HG02884 (cell line): ENCODE data around the gene ARHGAP6.
"Not testable (repeated sequence)": the region's sequence is repeated elsewhere in the genome, so short reads cannot be mapped to it uniquely, and the experiment has no call there.

Experiments used
- ATAC-seq: cut with Tn5 transposase; IDR thresholded peaks from one replicate; pipeline ENCODE4 v1.9.1; 2021; ENCODE audit warnings: mild to moderate bottlenecking, moderate library complexity; ENCODE audit not compliant: unreplicated experiment

ARHGAP6 gene

GRCh38 chrX:11365426-11365825 is 300.3 kb downstream of the ARHGAP6 start:
- ATAC-seq = no peak

DNA sequence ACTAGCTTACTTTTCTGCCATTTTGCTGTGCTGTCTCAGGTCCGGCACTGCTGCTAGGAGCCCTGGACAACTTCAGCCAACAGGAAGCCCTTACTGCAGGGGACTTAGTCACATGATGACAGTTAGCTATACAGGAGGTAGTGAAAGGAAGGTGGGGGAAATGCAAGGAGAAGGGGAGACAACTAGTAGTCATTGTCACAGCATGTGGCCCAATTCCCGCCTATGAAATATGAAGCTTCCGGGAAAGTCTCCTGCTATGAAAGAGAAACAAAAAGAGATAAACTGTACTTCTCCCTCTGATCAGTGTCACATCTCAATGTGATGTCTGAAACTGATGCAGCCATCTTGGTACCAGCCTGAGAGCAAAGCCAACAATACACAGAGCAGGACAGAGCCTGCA is 300.9 kb downstream of the ARHGAP6 start:
- no peak for ATAC-seq

GRCh38 chrX:11363825-11364224 is 301.9 kb downstream of the ARHGAP6 start:
- not testable (repeated sequence) for ATAC-seq

- peak; percentile 98 for ATAC-seq
These were observed 302.6 kb downstream of the ARHGAP6 start for GRCh38 chrX:11363069-11363594.

DNA sequence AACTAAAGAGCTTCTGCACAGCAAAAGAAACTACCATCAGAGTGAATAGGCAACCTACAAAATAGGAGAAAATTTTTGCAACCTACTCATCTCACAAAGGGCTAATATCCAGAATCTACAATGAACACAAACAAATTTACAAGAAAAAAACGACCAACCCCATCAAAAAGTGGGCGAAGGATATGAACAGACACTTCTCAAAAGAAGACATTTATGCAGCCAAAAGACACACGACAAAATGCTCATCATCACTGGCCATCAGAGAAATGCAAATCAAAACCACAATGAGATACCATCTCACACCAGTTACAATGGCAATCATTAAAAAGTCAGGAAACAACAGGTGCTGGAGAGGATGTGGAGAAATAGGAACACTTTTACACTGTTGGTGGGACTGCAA is 304.1 kb downstream of the ARHGAP6 start:
- ATAC-seq = not testable (repeated sequence)

DNA sequence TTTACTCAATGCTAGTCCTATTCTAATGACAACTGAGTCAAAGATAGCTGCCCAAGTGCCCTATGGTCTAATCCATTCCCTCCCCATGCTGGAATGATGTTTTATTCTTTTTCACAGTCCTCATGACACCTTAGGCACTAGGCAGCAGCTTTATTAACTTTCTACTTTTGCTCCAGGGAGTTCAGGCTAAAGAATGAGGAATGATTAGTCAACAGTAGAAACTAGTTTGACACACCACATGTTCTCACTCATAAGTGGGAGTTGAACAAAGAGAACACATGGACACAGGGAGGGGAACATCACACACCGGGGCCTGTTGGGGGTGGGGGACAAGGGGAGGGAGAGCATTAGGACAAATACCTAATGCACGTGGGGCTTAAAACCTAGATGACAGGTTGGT is 309.8 kb downstream of the ARHGAP6 start:
- ATAC-seq = not testable (repeated sequence)

- ATAC-seq = no peak
These were observed 310.3 kb downstream of the ARHGAP6 start for GRCh38 chrX:11355259-11355909.

- ATAC-seq = no peak
These were observed 313.4 kb downstream of the ARHGAP6 start for GRCh38 chrX:11352296-11352741.

- peak; percentile 30 for ATAC-seq
These were observed 314.1 kb downstream of the ARHGAP6 start for GRCh38 chrX:11351375-11352295.

DNA sequence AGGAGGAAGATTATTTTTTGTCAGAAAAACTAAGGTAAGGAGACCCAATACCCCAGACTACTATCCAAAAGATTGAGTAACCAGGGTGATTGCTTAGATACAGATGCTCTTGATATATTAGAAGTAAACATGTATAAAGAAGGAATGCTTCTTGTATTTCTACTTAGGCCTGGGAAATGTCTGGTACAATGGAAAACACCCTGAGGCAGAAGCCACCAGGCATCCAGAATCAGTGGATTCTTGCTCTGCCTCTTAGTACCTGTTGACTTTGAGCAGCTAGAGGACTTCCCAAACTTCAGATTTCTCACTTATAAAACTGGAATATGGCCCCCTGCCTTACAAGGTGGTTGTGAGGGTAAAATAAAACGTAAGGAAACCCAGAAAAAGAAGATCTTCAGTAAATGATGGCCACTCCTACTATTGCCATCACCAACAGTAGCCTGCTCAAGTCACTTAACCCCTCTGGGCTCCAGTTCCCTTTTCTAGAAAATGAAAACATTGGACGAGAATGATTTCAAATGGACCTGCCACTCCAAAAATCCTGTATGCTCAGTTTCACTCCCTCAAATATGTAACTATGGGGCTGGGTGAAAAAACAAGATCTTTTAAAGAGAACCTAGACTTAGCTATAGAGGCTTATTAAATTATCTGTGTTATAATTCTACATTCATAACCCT is 315.9 kb downstream of the ARHGAP6 start:
- no peak for ATAC-seq

- no peak for ATAC-seq
These were observed 316.7 kb downstream of the ARHGAP6 start for GRCh38 chrX:11349020-11349419.

DNA sequence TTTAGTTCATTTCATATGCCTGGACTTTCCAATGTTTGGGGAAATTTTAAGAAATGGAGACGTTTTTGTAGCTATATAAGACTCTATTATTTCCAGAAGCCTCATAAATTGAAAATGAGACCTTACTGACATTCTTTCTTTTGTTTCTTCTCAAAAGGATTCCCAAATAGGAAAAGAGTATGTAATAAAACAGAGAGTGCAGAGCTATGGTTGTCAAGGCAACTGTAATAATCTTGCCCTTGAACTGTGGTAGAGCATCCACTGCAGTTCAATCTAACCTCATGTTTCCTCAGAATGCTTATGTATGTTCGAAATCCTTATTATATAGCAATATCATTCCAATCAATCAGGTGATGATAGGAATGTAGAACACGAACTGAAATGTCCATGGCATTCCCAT is 318.4 kb downstream of the ARHGAP6 start:
- ATAC-seq = no peak

DNA sequence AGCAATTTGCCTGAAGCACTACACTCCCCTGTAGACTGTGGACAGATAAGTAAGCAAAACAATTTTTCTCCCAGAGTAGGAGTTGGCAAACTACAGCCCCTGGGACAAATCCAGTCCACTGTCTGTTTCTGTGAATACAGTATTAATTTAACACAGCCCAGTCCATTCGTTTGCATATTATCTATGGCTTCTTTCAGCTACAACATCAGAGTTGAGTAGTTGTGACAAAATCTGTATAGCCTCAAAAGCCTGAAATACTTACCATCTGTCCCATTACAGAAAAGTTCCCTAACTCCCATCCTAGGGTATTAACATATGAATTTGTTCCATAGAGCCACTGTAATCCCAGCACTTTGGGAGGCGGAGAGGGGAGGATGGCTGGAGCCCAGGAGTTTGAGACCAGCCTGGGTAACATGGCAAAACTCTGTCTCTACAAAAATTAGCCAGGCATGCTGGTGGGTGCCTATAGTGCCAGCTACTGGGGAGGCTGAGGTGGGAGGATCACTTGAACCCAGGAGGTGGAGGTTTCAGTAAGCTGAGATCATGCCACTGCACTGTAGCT is 319.5 kb downstream of the ARHGAP6 start:
- ATAC-seq = no peak

DNA sequence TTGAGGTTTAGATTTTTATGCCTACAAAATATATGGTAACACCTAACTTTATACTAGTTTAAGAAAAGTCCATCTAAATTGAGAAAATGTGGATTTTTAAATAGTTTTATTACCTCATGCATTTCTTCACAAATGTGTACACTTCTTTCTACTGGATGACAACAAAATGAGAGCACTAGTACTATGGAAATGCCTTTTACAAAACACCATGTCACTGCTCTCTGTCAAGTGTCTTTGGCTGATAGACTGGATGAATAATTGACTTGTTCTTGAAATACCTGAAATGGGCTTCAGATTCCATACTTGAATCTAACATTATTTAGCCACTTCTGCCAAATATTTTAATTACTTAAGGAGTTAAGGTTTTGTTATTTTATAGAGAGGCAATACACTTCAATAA is 323.0 kb downstream of the ARHGAP6 start:
- ATAC-seq = no peak

DNA sequence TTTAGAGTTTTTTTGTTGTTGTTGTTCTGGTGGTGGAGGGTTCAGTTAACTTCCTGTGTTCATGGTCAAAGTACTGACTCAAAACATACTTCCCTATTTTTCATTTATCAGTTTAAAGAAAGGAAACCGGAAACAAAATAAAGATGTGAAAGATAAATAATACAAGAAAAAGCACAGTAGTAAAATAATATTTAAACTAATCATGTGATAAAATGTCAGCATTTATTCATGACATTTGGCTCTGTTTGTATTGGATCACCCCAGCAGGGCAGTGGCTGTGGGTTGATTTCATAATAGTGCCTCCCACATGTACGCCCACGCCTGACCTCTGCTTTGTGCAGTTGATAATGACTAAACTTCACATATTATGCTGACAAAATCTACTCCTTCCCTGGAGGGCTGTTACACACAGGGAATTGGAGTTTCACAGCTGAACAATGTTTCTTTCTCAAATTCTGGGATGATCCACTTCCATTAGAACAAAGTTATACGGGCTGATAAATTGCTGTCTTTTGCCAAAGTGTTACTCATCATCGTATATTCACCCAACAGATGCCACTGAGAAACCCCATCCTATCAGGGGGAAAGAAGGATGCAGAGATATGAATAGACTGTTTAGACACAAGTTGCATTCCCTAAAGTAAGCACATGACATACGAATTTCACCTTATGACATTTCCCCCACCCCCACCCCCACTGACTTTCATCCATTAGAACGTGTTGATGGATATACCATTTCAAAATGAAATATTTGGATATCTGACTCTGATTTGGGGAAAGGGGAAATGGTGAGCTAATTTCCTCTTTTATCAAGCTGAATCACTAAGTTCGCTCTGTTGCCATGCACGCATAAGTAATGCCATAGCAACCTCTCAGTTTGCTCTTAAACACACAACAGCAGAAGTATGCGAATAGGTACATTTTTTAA is 324.2 kb downstream of the ARHGAP6 start:
- ATAC-seq = peak; percentile 82

- no peak for ATAC-seq
These were observed 328.3 kb downstream of the ARHGAP6 start for GRCh38 chrX:11337292-11338009.

- ATAC-seq = no peak
These were observed 329.5 kb downstream of the ARHGAP6 start for GRCh38 chrX:11336201-11336600.

GRCh38 chrX:11334165-11334564 is 331.6 kb downstream of the ARHGAP6 start:
- ATAC-seq = no peak

DNA sequence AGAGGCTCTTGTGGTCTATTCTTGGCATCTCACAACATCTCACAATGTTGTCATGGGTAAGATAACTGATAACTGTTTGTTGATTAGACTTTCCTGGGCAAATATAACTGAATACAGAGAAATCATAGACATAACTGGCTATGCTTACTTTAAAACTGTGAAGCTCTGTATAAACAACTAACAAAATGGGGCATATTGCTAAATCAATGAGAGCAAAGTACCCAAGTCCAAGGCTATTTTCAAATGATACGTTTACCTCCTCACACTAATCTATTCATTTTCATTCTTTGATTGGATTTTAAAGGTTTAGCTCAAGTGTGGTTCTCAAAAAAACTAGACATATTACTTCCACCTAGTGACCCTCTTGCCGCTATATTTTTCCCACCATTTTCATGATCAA is 333.9 kb downstream of the ARHGAP6 start:
- ATAC-seq = no peak
